NCI-H2227 treated with DMSO at 0.1 percent for 48 hours (cell line): Measurements from ENCODE around the gene KAT5.
"Not testable (repeated sequence)": the region's sequence is repeated elsewhere in the genome, so short reads cannot be mapped to it uniquely, and the experiment has no call there.

Experiments used
- DNase-seq: peaks from one replicate; lab custom pipeline; 2025; lab: John Stamatoyannopoulos, UW

Gene KAT5

DNA sequence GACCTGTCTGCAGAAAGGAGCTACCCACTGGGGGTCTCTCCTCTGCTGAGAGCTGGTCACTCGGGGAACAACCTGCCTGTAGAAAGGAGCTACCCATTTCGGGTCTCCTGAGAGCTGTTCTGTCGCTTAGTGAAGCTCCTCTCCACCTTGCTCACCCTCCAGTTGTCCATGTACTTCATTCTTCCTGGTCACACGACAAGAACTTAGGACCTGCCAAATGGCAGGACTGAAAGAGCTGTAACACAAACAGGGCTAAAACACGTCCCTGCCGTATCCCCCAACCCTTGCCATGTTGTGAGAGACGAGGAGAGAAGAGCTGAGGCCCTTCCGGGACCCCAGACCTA is 32.6 kb downstream of the KAT5 start:
- DNase-seq: no peak

DNA sequence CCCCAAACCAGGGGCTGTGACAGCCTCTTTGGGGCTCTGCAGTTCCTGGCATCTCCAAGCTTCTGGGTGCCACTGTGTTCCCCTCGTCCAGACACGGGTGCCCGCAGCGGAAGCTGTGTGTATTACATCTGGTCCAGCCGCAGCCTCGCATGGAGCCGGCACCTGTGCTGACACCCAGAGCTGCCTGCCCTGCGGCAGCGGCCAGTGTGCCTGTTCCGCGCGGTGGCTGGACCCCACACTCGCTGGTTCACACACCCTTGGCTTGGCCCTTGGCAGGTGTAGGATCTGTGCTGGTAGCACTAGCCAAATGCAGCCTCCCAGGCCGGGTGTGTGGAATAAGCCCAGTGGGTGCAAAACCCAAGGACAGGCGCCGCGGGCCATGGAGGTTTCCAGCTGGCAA is 33.0 kb downstream of the KAT5 start:
- no peak for DNase-seq

DNA sequence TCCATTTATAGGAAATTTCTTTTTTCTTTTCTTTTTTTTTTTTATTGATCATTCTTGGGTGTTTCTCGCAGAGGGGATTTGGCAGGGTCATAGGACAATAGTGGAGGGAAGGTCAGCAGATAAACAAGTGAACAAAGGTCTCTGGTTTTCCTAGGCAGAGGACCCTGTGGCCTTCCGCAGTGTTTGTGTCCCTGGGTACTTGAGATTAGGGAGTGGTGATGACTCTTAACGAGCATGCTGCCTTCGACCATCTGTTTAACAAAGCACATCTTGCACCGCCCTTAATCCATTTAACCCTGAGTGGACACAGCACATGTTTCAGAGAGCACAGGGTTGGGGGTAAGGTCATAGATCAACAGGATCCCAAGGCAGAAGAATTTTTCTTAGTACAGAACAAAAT is 50.1 kb downstream of the KAT5 start:
- DNase-seq: not testable (repeated sequence)

DNA sequence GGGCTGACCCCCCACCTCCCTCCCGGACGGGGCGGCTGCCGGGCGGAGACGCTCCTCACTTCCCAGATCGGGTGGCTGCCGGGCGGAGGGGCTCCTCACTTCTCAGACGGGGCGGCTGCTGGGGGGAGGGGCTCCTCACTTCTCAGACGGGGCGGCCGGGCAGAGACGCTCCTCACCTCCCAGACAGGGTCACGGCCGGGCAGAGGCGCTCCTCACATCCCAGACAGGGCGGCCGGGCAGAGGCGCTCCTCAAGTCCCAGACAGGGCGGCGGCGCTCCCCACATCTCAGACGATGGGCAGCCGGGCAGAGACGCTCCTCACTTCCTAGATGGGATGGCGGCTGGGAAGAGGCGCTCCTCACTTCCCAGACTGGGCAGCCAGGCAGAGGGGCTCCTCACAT is 50.8 kb downstream of the KAT5 start:
- not testable (repeated sequence) for DNase-seq

DNA sequence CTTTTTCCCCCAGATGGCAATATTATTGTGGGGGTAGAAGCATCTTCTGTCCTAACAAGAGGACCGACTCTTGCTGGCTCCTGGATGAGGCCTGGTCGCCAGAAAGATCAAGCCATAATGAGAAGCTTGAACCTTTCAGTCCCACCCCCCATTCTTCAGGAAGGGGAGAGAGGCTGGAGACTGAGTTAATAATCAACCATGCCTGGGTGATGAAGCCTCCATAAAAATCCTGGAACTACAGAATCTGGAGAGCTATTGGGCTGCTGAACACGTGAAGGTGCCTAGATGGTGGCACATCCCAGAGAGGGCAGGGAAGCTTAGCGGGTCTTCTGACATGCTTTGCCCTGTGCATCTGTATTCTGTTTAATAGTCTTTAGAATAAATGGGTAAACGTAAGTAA is 52.4 kb downstream of the KAT5 start:
- no peak for DNase-seq

DNA sequence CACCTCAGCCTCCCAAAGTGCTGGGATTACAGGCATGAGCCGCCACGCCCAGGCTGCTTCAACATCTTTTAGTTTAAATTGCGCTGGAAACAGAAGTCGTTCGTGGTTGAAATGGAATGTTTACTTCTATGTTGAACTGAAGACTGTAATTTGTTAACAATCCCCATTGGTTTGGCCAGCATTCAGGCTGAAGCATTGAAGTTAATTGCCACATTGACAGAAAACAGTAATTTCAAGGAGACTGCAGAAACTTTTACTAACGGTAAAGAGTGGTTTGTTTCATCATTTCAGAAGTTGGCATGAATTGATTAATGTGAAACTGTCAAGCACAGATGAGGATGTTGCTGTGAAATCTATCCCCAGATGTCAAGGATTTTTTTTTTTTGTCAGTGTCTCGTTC is 54.5 kb downstream of the KAT5 start:
- DNase-seq: peak; percentile 87

DNA sequence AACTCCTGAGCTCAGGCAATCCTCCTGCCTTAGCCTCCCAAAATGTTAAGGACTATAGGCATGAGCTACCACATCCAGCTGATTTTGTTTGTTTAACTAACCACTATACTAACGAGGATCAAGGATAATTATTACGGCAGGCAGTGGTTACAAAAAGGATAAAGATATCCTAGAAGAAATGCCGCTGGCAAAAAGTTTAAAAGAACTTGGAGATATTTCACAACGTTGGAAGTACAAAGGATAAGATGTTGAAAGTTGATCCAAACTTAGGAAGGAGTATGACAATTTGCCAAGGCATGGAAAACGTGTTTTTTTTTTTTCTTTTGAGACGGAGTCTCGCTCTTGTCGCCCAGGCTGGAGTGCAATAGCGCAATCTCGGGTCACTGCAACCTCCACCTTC is 55.4 kb downstream of the KAT5 start:
- DNase-seq: no peak

DNA sequence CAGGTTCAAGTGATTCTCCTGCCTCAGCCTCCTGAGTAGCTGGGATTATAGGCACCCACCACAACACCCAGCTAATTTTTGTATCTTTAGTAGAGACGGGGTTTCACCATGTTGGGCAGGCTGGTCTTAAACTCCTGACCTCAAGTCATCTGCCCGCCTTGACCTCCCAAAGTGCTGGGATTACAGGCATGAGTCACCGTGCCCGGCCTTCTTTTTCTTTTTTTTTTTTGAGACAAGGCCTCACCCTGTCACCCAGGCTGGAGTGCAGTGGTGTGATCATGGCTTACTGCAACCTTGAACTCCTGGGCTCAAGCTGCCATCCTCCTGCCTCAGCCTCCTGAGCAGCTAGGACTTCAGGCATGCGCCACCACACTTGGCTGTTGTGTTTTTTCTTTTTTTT is 55.8 kb downstream of the KAT5 start:
- DNase-seq: not testable (repeated sequence)
